Dermis microvascular lymphatic vessel endothelial cell (primary cell): ENCODE data around the gene ZBTB9. TPM values are rescaled to one million over a fixed set of nuclear protein-coding genes. Genes with fewer than 3 reads are reported as not detected.
A peak's percentile ranks its signal among the peaks of the same experiment; 100 is the strongest.

Experiments used
- DNase-seq, 2 donors: peaks; one replicate each; pipeline versions ENCODE4 v3.0.0 to v3.0.0-alpha.2; 2010; ENCODE audit warnings: low read depth in 2 of 2
- total RNA-seq: library from RNA; depleted of rRNA; stranded (reverse); fragments of >200 nt; gene quantifications from 2 replicates; pipeline ENCODE4 v1.2.1, GENCODE V29; 2014

The ZBTB9 gene
- total RNA-seq: 3.9 and 6.7 TPM in 2 replicates

- DNase-seq: peak; percentile 89 to 98
These were observed at the start of gene ZBTB9 for GRCh38 chr6:33454009-33454946. ZBTB9 (plus strand) TSS chr6:33454576; CDS start chr6:33455101, 525 bp downstream.

GRCh38 chr6:33404884-33405283 lies 49.5 kb upstream of the ZBTB9 start:
- no peak for DNase-seq

- no peak for DNase-seq
These were observed 48.9 kb upstream of the ZBTB9 start for GRCh38 chr6:33405386-33405940.

- DNase-seq: no peak
These were observed 48.2 kb upstream of the ZBTB9 start for GRCh38 chr6:33406126-33406525.

GRCh38 chr6:33407132-33407718 lies 47.2 kb upstream of the ZBTB9 start:
- peak; percentile 64 to 70 for DNase-seq

- peak; percentile 93 to 99 for DNase-seq
These were observed 44.2 kb upstream of the ZBTB9 start for GRCh38 chr6:33410050-33410710.

- peak; percentile 65 to 89 for DNase-seq
These were observed 43.4 kb upstream of the ZBTB9 start, which contains the start of gene PHF1 for GRCh38 chr6:33410711-33411631. PHF1 (plus strand) TSS chr6:33411014; CDS start chr6:33412264, 1,250 bp downstream.

GRCh38 chr6:33411632-33412005 lies 42.8 kb upstream of the ZBTB9 start:
- DNase-seq: no peak

- DNase-seq: no peak
These were observed 42.0 kb upstream of the ZBTB9 start for GRCh38 chr6:33412140-33413009.

GRCh38 chr6:33413241-33414120 lies 40.9 kb upstream of the ZBTB9 start:
- no peak for DNase-seq

- no peak for DNase-seq
These were observed 39.6 kb upstream of the ZBTB9 start for GRCh38 chr6:33414592-33415271.

GRCh38 chr6:33415831-33416230 lies 38.5 kb upstream of the ZBTB9 start:
- no peak for DNase-seq

GRCh38 chr6:33416386-33417127 lies 37.8 kb upstream of the ZBTB9 start:
- no peak for DNase-seq

GRCh38 chr6:33417128-33417902 lies 37.1 kb upstream of the ZBTB9 start:
- peak in 1 of 2 donors; percentile 53 for DNase-seq

GRCh38 chr6:33417903-33418689 lies 36.3 kb upstream of the ZBTB9 start, which contains the start of gene CUTA:
CUTA (minus strand) TSS chr6:33418107; CDS start chr6:33418000, 107 bp downstream.
- DNase-seq: peak; percentile 99 to 100
